Measurements from ENCODE around the gene MED26.
A peak's percentile ranks its signal among the peaks of the same experiment; 100 is the strongest.

The MED26 gene

DNA sequence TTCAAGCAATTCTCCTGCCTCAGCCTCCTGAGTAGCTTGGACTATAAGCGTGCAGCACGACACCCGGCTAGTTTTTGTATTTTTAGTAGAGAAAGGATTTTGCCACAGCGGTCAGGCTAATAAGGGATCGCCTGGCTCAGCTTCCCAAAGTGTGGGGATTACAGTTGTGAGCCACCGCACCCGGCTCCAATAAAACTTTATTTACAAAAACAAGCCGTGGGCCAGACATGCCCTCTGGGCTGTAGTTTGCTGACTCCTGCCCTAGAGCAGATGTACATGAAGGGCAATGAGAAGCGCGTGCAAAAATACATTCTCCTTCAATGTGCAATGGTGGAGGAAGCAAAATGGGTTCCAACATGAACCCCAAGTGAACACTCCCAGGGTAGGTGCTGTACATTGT lies 13.7 kb upstream of the MED26 start:
- Histone ChIP-seq H3K9me3 (ENCODE audit: insufficient read depth, low read depth, low read length) (no peaks in the 10 kb centered on the region), H3K9ac (ENCODE audit: low read depth, low read length) (no peak overlapping the region), H3K36me3 (ENCODE audit: insufficient read depth, low read depth, low read length) (peaks cover 88% of the 10 kb centered on the region), H3K27me3 (ENCODE audit: insufficient read depth, low read length) (no peaks in the 10 kb centered on the region), H3K4me3 (ENCODE audit: low read length) (no peak overlapping the region), H3K27ac (ENCODE audit: low read length) (no peak overlapping the region), H3K4me1 (ENCODE audit: insufficient read depth, low read length) (no peaks in the 10 kb centered on the region; the same call in 1 of the 2 replicates)

DNA sequence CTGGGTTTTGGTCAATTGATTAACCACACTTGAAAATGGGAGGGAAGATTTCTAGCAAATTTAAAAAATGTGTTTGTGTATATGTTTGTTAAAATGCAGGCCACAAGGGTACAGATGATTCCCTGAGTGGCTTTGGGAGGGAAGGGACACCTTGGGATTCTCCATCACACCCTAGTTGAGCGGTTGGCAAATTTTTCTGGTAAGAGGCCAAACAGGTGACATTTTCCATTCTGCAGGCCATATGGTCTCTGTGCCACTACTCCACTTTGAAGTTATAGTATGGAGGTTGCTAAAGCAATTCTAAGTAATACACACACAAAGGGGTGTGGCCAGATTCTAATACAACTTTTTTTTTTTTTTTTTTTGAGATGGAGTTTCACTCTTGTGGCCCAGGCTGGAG lies 12.9 kb upstream of the MED26 start:
- H3K9me3 ChIP-seq (ENCODE audit: insufficient read depth, low read depth, low read length), result no peaks in the 10 kb centered on the region
- no peak overlapping the region for H3K4me3 ChIP-seq (ENCODE audit: low read length)
- H3K27ac ChIP-seq (ENCODE audit: low read length), result no peak overlapping the region
- no peaks in the 10 kb centered on the region; the same call in 1 of the 2 replicates for H3K4me1 ChIP-seq (ENCODE audit: insufficient read depth, low read length)
- no peaks in the 10 kb centered on the region for H3K27me3 ChIP-seq (ENCODE audit: insufficient read depth, low read length)
- H3K36me3 ChIP-seq (ENCODE audit: insufficient read depth, low read depth, low read length), result peaks cover 87% of the 10 kb centered on the region
- H3K9ac ChIP-seq (ENCODE audit: low read depth, low read length), result no peak overlapping the region

DNA sequence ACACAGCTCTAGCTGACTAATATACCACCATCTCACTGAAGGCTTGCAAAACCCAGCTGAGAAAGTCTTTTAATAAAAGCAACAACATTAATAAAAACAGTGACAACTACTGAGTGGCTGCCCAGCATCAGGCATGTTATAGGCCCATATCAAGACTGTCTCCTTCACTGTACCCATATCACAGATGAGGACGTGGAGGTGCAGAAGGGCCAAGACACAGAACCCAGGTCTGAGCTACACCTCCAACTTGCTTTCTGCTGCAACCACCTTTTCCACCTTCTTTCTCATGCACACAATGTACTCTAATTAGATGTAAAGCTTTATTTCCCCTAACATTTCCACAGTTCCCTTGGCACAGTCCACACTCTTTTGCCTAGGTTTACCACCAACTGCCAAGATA lies 10.7 kb upstream of the MED26 start:
- Histone ChIP-seq H3K27me3 (ENCODE audit: insufficient read depth, low read length) (no peaks in the 10 kb centered on the region), H3K9me3 (ENCODE audit: insufficient read depth, low read depth, low read length) (no peaks in the 10 kb centered on the region), H3K4me1 (ENCODE audit: insufficient read depth, low read length) (no peaks in the 10 kb centered on the region; the same call in 1 of the 2 replicates), H3K27ac (ENCODE audit: low read length) (no peak overlapping the region), H3K4me3 (ENCODE audit: low read length) (no peak overlapping the region), H3K9ac (ENCODE audit: low read depth, low read length) (no peak overlapping the region), H3K36me3 (ENCODE audit: insufficient read depth, low read depth, low read length) (peaks cover 82% of the 10 kb centered on the region)

DNA sequence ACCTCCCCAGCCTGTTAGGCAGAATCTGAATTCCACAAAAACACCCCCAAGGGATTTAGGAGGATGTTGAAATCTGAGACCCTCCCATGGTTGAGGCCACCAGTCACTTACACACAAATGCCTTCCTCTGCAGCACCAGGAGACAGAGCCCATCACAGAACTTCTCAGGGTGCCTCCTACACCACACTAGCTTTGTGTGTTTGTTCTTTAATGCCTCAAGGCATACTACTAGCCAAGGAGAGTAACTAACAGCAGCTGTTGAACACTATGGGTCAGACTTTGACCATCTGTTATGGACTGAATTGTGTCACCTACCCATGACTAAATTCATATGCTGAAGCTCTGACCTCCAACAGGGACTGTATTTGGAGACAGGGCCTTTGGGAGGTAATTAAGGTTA lies 9.5 kb upstream of the MED26 start:
- Histone ChIP-seq H3K27ac (ENCODE audit: low read length) (no peak overlapping the region), H3K4me3 (ENCODE audit: low read length) (no peak overlapping the region), H3K4me1 (ENCODE audit: insufficient read depth, low read length) (no peaks in the 10 kb centered on the region; the same call in 1 of the 2 replicates), H3K9ac (ENCODE audit: low read depth, low read length) (no peak overlapping the region), H3K27me3 (ENCODE audit: insufficient read depth, low read length) (no peaks in the 10 kb centered on the region), H3K36me3 (ENCODE audit: insufficient read depth, low read depth, low read length) (peaks cover 79% of the 10 kb centered on the region), H3K9me3 (ENCODE audit: insufficient read depth, low read depth, low read length) (no peaks in the 10 kb centered on the region)

DNA sequence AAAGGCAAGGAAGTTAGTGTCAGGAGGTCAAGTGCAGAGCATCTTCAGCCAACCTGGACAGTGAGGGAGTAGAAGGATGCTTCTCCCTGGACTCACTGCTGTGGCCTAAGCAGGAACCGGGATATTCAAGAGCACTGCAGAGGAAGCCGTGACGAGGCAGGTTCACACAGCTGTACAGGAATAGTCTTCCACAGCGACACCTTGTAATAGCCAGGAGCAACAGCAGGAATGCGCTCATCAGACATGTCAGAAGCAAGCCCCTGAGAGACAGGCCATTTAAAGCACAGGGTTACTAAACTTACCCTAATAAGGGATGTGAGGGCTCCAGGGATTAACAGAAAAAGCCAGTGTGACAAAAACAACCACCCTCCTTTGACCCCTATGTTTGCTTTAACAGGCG lies 3.5 kb upstream of the MED26 start:
- Histone ChIP-seq H3K4me1 (ENCODE audit: insufficient read depth, low read length) (peaks cover 6% of the 10 kb centered on the region; the same call in 1 of the 2 replicates), H3K27ac (ENCODE audit: low read length) (no peak overlapping the region), H3K27me3 (ENCODE audit: insufficient read depth, low read length) (no peaks in the 10 kb centered on the region), H3K9ac (ENCODE audit: low read depth, low read length) (no peak overlapping the region), H3K9me3 (ENCODE audit: insufficient read depth, low read depth, low read length) (no peaks in the 10 kb centered on the region), H3K4me3 (ENCODE audit: low read length) (no peak overlapping the region), H3K36me3 (ENCODE audit: insufficient read depth, low read depth, low read length) (peaks cover 47% of the 10 kb centered on the region)

DNA sequence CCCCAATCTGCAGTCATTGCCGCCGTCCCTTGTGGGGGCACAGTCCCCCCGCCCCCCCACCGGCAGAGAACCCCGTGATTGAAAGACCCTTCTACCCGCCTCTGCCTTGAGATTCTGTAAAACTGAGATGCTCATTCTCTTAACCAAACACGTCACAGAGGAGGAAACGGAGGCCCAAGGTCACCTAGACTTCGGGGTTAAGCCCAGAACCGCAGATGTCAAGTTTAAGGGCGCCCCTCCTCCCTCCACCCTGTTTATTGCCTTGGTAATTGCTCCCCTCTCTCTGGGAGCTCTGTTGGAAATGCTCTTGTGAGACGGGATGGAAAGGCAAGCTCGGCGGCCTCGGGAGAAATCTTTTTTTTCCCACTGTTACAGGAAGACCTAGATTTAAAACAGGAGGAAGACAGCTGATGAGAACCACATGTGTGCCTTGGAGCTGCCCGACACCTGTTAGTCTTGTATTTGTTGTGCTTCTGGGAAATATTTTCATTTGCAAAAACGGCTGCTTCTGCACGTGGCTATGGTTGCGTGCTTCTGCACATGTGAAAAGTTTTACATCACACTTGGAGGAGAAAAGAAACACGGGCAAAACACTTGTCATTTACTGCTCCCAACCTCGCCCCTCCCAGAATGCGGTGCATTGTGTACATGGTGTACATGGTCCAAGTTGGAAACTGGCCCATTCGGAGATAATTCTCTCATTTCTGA lies 1.1 kb upstream of the MED26 start:
- Histone ChIP-seq H3K9me3 (ENCODE audit: insufficient read depth, low read depth, low read length) (no peaks in the 10 kb centered on the region), H3K4me3 (ENCODE audit: low read length) (peak overlapping the region; percentile 86), H3K27me3 (ENCODE audit: insufficient read depth, low read length) (no peaks in the 10 kb centered on the region), H3K36me3 (ENCODE audit: insufficient read depth, low read depth, low read length) (peaks cover 37% of the 10 kb centered on the region), H3K27ac (ENCODE audit: low read length) (peak overlapping the region; percentile 46), H3K4me1 (ENCODE audit: insufficient read depth, low read length) (peaks cover 21% of the 10 kb centered on the region), H3K9ac (ENCODE audit: low read depth, low read length) (peak overlapping the region; percentile 90; the same call in 1 of the 2 replicates)

DNA sequence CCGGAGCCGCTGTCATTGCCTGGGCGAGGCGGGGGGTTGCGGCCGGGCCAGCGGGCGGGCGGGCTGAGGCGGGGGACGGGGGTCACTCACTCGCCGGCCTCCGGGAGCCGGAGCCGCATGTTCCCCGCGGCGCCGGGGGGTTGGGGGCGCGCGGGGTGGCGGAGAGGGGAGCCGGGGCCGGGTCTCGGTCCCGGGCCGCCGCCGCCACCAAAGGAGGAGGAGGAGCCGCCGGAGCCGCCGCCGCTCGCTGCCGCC lies 149 bp downstream of the MED26 start:
- peaks cover 41% of the 10 kb centered on the region for H3K36me3 ChIP-seq (ENCODE audit: insufficient read depth, low read depth, low read length)
- peak overlapping the region; percentile 82 for H3K4me3 ChIP-seq (ENCODE audit: low read length)
- H3K4me1 ChIP-seq (ENCODE audit: insufficient read depth, low read length), result peaks cover 21% of the 10 kb centered on the region
- no peaks in the 10 kb centered on the region for H3K27me3 ChIP-seq (ENCODE audit: insufficient read depth, low read length)
- H3K9ac ChIP-seq (ENCODE audit: low read depth, low read length), result peak overlapping the region; percentile 90; the same call in 1 of the 2 replicates
- H3K9me3 ChIP-seq (ENCODE audit: insufficient read depth, low read depth, low read length), result no peaks in the 10 kb centered on the region
- no peak overlapping the region for H3K27ac ChIP-seq (ENCODE audit: low read length)

DNA sequence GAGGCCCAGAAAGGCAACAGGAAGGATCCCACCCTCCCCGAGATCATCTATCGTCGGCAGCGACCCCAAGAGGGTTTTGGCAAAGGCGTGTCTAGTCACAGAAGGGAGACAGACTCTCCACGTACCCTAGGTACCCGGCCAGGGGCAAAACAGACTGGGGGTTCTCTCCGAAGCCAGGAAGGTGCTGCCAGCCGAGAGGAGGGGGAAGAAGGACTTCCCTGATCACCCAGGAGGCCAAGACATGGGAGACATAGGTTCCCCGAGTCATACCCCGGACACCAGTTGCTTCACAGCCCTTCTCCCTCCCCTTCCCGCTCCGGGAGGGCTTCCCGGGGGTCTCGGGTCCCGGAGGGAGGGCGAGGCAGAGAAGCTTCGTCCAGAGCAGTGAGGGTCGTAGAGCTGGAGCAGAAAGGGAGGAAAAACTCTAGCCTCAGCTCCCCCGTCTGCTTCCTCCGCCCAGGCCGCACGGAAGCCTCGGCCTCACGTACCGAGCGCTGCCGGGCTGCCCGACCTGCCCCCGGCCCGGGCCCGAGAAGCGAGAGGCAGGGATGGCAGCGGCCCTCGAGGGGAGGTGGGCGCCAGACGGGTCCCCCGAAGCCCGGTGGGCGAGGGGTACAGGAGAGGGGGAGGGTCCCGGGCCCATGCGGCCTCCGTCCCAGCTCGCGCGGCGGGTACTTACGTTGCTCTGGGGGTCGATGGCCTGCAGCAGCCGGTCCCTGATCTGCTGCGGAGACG lies 644 bp downstream of the MED26 start:
- Histone ChIP-seq H3K4me3 (ENCODE audit: low read length) (peak overlapping the region; percentile 82), H3K9me3 (ENCODE audit: insufficient read depth, low read depth, low read length) (no peaks in the 10 kb centered on the region), H3K27me3 (ENCODE audit: insufficient read depth, low read length) (no peaks in the 10 kb centered on the region), H3K4me1 (ENCODE audit: insufficient read depth, low read length) (peaks cover 21% of the 10 kb centered on the region), H3K27ac (ENCODE audit: low read length) (no peak overlapping the region), H3K36me3 (ENCODE audit: insufficient read depth, low read depth, low read length) (peaks cover 38% of the 10 kb centered on the region), H3K9ac (ENCODE audit: low read depth, low read length) (peak overlapping the region; percentile 90)

DNA sequence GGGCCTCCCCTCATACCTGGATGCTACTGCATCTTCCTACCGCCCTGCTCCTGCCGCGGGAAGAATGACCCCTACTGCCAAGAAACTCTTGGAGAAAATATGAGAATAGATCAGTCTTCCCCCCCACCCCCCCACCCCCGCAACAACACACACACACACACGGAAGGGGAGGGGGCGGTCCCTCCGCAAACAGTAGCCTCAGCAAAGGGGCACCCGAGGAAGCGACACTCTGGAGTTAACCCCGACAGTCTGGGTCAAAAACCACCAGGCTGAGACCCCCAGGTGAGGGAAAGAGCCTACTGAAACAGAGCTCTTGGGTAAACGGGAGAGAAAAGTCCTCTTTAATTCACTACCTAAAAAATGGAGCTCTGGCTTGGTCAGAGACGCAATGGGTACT lies 1.2 kb downstream of the MED26 start:
- H3K4me3 ChIP-seq (ENCODE audit: low read length), result peak overlapping the region; percentile 82
- H3K36me3 ChIP-seq (ENCODE audit: insufficient read depth, low read depth, low read length), result peaks cover 34% of the 10 kb centered on the region
- peak overlapping the region; percentile 90 for H3K9ac ChIP-seq (ENCODE audit: low read depth, low read length)
- no peaks in the 10 kb centered on the region for H3K27me3 ChIP-seq (ENCODE audit: insufficient read depth, low read length)
- H3K9me3 ChIP-seq (ENCODE audit: insufficient read depth, low read depth, low read length), result no peaks in the 10 kb centered on the region
- H3K27ac ChIP-seq (ENCODE audit: low read length), result no peak overlapping the region
- peaks cover 21% of the 10 kb centered on the region for H3K4me1 ChIP-seq (ENCODE audit: insufficient read depth, low read length)

DNA sequence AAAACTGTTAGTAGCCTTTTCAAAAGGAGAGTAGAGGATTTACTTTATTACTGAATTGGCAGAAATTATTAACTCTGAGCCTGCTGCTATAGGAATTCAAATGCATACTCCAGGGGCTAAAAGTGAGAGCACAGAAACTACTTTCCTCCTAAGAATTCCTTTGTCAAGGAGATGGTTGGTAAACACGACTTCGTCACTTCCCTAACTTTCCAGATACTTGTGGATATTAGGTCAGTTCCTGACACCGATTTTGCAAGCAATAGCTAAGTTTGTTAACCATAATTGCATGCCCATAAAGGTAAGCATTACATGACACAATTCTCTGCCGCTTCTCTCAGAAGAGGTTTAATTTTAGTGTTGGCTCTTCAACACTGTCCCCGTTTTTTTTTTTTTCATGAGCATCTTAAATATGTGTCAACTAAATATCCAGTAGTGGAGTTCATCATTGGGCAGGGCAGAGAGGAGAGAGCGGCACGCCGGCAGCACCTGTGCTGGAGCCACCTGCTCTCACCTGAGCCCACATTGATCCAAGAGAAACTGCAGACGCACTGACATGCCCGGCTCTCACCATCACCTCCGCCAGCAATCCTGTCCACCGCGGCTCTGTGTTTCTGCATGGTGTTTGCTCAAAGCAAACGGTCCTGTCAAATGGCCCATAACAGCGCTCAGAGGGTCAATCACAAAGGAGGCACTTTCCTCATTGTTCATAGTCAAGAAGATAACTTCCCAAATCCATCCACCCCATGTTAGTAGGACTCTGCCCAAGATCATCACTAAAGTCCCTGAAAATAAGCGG lies 2.6 kb downstream of the MED26 start:
- Histone ChIP-seq H3K9me3 (ENCODE audit: insufficient read depth, low read depth, low read length) (no peaks in the 10 kb centered on the region), H3K9ac (ENCODE audit: low read depth, low read length) (no peak overlapping the region), H3K4me3 (ENCODE audit: low read length) (no peak overlapping the region), H3K36me3 (ENCODE audit: insufficient read depth, low read depth, low read length) (peaks cover 25% of the 10 kb centered on the region), H3K27me3 (ENCODE audit: insufficient read depth, low read length) (no peaks in the 10 kb centered on the region), H3K4me1 (ENCODE audit: insufficient read depth, low read length) (peaks cover 21% of the 10 kb centered on the region), H3K27ac (ENCODE audit: low read length) (no peak overlapping the region)

DNA sequence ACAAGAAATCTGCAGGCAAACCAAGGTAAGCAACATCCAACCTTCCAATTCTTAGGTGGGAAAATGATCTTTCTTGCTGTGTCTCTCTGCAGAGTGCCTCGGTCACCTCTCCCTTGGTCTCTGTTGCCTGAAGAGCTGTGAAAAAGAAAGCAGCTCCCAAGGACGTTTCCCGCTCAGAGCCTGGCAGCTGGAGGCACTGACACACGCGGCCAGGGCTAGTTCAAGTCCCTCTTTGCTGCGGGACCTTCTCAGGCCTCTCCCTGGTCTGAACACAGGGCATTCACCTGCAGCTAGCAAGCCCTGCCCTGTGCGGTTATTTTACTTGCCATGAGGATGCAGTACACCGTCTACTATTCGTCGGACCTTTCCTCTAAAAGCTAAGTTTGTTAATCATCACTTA lies 3.8 kb downstream of the MED26 start:
- Histone ChIP-seq H3K27ac (ENCODE audit: low read length) (no peak overlapping the region), H3K9me3 (ENCODE audit: insufficient read depth, low read depth, low read length) (no peaks in the 10 kb centered on the region), H3K4me3 (ENCODE audit: low read length) (no peak overlapping the region), H3K4me1 (ENCODE audit: insufficient read depth, low read length) (peaks cover 18% of the 10 kb centered on the region), H3K27me3 (ENCODE audit: insufficient read depth, low read length) (no peaks in the 10 kb centered on the region), H3K9ac (ENCODE audit: low read depth, low read length) (no peak overlapping the region), H3K36me3 (ENCODE audit: insufficient read depth, low read depth, low read length) (peaks cover 23% of the 10 kb centered on the region)
